PC-9 (cell line): Measurements from ENCODE around the gene ARPC5. TPM values are rescaled to one million over a fixed set of nuclear protein-coding genes. Genes with fewer than 3 reads are reported as not detected.

Source experiments
- BruUV-seq: library from RNA; stranded (reverse); fragments of 400-500 nt; replicated peaks from 2 replicates; lab custom pipeline; 2021; lab: Mats Ljungman, UMichigan
- CTCF ChIA-PET: fragments of 300-600 bp; sonication (Branson Sonifier 250); formaldehyde crosslinking; loops from one replicate; lab custom pipeline; 2022; ENCODE audit warnings: antibody characterized with exemption; lab: Charles Lee
- POLR2A ChIA-PET: fragments of 300-600 bp; sonication (Branson Sonifier 250); formaldehyde crosslinking; loops from one replicate; lab custom pipeline; 2022; ENCODE audit warnings: antibody characterized with exemption; ENCODE audit not compliant: unreplicated experiment; lab: Charles Lee
- DNase-seq, 2 experiments: peaks; one replicate each; pipeline versions ENCODE4 v3.0.0 to v3.0.0-alpha.2; 2015 to 2022; ENCODE audit warnings: mixed read lengths in 1 of 2
- H2AFZ ChIP-seq: fragments of 200-600 bp; sonication (generic); 2 replicates; pipeline ENCODE4 v1.8.1; 2017; ENCODE audit warnings: antibody characterized with exemption
- H3F3A ChIP-seq: fragments of 200-600 bp; sonication (generic); 2 replicates; pipeline ENCODE4 v1.8.1; 2017; ENCODE audit warnings: antibody characterized with exemption, mild to moderate bottlenecking, low read depth; ENCODE audit not compliant: insufficient read depth
- H3K27ac ChIP-seq: fragments of 200-600 bp; sonication (generic); 2 replicates; pipeline ENCODE4 v1.6.1; 2016; ENCODE audit warnings: mixed run types
- H3K27me3 ChIP-seq: fragments of 200-600 bp; sonication (generic); 2 replicates; pipeline ENCODE4 v1.6.1; 2016; ENCODE audit warnings: low read depth, mixed run types; ENCODE audit not compliant: insufficient read depth
- H3K36me3 ChIP-seq: fragments of 200-600 bp; sonication (generic); 2 replicates; pipeline ENCODE4 v1.6.1; 2016; ENCODE audit warnings: low read depth, mixed run types
- H3K4me1 ChIP-seq: fragments of 200-600 bp; sonication (generic); replicated peaks from 2 replicates; pipeline ENCODE4 v1.6.1; 2016; ENCODE audit warnings: mixed run types; ENCODE audit not compliant: insufficient read depth
- H3K4me2 ChIP-seq: fragments of 200-600 bp; sonication (generic); 2 replicates; pipeline ENCODE4 v1.6.1; 2017; ENCODE audit warnings: mixed run types
- H3K4me3 ChIP-seq: fragments of 200-600 bp; sonication (generic); 2 replicates; pipeline ENCODE4 v1.6.1; 2016; ENCODE audit warnings: mixed run types
- H3K79me2 ChIP-seq: fragments of 200-600 bp; sonication (generic); 2 replicates; pipeline ENCODE4 v1.6.1; 2017; ENCODE audit warnings: low read depth, mixed run types
- H3K9me2 ChIP-seq: fragments of 200-600 bp; sonication (generic); 2 replicates; pipeline ENCODE4 v1.8.1; 2017; ENCODE audit warnings: mild to moderate bottlenecking; ENCODE audit not compliant: insufficient read depth
- H3K9me3 ChIP-seq: fragments of 200-600 bp; sonication (generic); 2 replicates; pipeline ENCODE4 v1.8.1; 2016; ENCODE audit warnings: low read depth; ENCODE audit not compliant: insufficient read depth
- H4K20me1 ChIP-seq: fragments of 200-600 bp; sonication (generic); 2 replicates; pipeline ENCODE4 v1.8.1; 2017; ENCODE audit not compliant: insufficient read depth
- EZH2 ChIP-seq: fragments of 200-600 bp; sonication (generic); IDR thresholded peaks from 2 replicates; pipeline ENCODE4 v1.8.0; 2017; ENCODE audit warnings: antibody characterized with exemption, low read depth
- intact Hi-C: fragments of 100-400 bp; cut with micrococcal nuclease; formaldehyde crosslinking; loops from one replicate; pipeline ENCODE4 v1.10.0; 2022; ENCODE audit not compliant: unreplicated experiment
- total RNA-seq: library from RNA; stranded (reverse); gene quantifications from 2 replicates; pipeline ENCODE4 v1.2.3, GENCODE V29; 2021
- TF ChIP-seq, protein P1 (sequence below): fragments of 200-600 bp; sonication (generic); conservative IDR thresholded peaks from 2 replicates; pipeline ENCODE4 v1.6.1; 2017; ENCODE audit warnings: mixed run types, antibody characterized with exemption, mild to moderate bottlenecking, moderate library complexity

Gene ARPC5
- total RNA-seq, 1 experiment from 2014 or later, result 143 TPM

DNA sequence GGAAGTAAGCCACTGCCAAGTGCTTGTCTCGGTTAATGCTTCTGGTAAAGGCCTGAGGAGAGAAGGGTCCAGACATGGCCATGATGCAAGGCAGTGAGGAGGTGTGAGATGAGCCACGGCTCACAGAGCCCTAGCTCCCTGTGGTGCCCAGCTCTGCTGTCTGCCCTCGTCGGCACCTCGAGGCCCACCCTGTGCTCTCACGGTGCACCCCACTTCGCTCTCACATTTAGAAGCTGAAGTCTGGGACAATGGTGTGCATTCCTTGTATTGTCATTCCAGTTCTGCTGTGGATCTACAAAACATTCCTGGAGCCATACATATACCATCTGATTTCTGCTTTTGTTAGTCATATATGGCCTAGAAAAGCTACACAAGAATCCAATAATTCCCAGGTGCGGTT is 48.7 kb downstream of the ARPC5 start:
- peaks cover 6% of the 10 kb centered on the region; the same call in 1 of the 2 replicates for H3F3A ChIP-seq
- no peak overlapping the region for H3K4me3 ChIP-seq
- ChIA-PET POLR2A (no interaction called here), CTCF (no interaction called here)
- intact Hi-C loops, result no loop called here
- TF ChIP-seq EZH2, result no peak
- TF ChIP-seq, protein P1, sequence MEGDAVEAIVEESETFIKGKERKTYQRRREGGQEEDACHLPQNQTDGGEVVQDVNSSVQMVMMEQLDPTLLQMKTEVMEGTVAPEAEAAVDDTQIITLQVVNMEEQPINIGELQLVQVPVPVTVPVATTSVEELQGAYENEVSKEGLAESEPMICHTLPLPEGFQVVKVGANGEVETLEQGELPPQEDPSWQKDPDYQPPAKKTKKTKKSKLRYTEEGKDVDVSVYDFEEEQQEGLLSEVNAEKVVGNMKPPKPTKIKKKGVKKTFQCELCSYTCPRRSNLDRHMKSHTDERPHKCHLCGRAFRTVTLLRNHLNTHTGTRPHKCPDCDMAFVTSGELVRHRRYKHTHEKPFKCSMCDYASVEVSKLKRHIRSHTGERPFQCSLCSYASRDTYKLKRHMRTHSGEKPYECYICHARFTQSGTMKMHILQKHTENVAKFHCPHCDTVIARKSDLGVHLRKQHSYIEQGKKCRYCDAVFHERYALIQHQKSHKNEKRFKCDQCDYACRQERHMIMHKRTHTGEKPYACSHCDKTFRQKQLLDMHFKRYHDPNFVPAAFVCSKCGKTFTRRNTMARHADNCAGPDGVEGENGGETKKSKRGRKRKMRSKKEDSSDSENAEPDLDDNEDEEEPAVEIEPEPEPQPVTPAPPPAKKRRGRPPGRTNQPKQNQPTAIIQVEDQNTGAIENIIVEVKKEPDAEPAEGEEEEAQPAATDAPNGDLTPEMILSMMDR, result no peak
- H3K4me2 ChIP-seq, result no peak overlapping the region
- peak in 1 of 2 experiments; percentile 5 for DNase-seq
- H3K79me2 ChIP-seq, result no peaks in the 10 kb centered on the region
- H2AFZ ChIP-seq, result no peak overlapping the region
- no peaks in the 10 kb centered on the region for H4K20me1 ChIP-seq
- H3K4me1 ChIP-seq, result peaks cover 32% of the 10 kb centered on the region
- no TSS peak for BruUV-seq
- no peaks in the 10 kb centered on the region for H3K9me3 ChIP-seq
- no peaks in the 10 kb centered on the region for H3K36me3 ChIP-seq
- H3K27ac ChIP-seq, result no peak overlapping the region
- H3K9me2 ChIP-seq, result no peaks in the 10 kb centered on the region
- H3K27me3 ChIP-seq, result no peaks in the 10 kb centered on the region

DNA sequence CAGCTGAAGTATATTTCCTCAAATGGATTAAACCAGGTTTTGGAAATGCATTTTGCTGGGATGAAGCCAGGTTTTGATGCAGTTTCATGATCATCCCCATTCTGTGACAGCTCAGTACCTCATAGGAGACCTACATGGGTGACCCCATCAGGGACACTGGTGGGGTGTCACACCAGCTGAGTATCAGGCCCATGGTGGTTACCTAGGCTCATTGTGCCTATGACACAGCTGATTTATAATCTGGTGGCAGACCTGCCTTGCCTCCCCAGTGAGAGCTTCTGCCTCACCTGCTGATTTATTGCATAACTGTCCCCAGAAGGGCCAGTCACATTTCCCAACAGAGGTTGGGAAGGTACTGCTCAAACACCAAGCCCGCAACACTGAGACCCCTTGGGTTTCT is 49.1 kb downstream of the ARPC5 start:
- Histone ChIP-seq H3K9me2 (no peaks in the 10 kb centered on the region), H3K27ac (no peak overlapping the region), H3K79me2 (no peaks in the 10 kb centered on the region), H3K27me3 (no peaks in the 10 kb centered on the region), H3F3A (peaks cover 6% of the 10 kb centered on the region; the same call in 1 of the 2 replicates), H3K4me3 (no peak overlapping the region), H3K36me3 (no peaks in the 10 kb centered on the region), H3K4me1 (peaks cover 30% of the 10 kb centered on the region), H3K4me2 (no peak overlapping the region), H3K9me3 (no peaks in the 10 kb centered on the region), H2AFZ (no peak overlapping the region), H4K20me1 (no peaks in the 10 kb centered on the region)
- TF ChIP-seq EZH2, result no peak
- TF ChIP-seq, protein P1, result no peak
- POLR2A ChIA-PET, result interaction anchor here (0.8 kb wide), 1 partner anchor 13 kb away, joined by 6 read pairs; no protein-coding TSS in a partner anchor
- DNase-seq, result peak in 1 of 2 experiments; percentile 22
- intact Hi-C loops, result no loop called here
- BruUV-seq, result no TSS peak
- CTCF ChIA-PET, result no interaction called here

DNA sequence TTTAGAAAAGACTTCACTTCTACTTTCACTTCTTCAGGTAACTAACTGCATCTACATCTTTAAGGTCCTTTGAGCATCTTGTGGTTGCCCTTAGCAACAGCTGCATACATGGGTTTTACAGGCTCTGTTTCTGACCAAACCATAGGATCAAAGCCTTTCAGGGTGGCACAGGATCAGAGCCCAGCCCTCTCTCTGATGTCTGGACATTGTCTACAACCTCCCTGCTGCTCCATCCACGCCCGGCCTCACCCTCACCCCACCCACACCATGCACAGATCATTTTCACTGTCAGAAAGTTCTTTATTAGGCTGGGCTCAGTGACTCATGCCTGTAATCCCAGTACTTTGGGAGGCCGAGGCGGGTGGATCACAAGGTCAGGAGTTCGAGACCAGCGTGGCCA is 50.5 kb downstream of the ARPC5 start:
- Histone ChIP-seq H2AFZ (no peak overlapping the region), H3K4me3 (no peak overlapping the region), H3K79me2 (no peaks in the 10 kb centered on the region), H3F3A (no peaks in the 10 kb centered on the region), H3K9me2 (no peaks in the 10 kb centered on the region), H3K4me2 (no peak overlapping the region), H4K20me1 (no peaks in the 10 kb centered on the region), H3K27me3 (no peaks in the 10 kb centered on the region), H3K4me1 (peaks cover 15% of the 10 kb centered on the region), H3K36me3 (no peaks in the 10 kb centered on the region), H3K27ac (no peak overlapping the region), H3K9me3 (no peaks in the 10 kb centered on the region)
- DNase-seq, result peak in 1 of 2 experiments; percentile 33
- no TSS peak for BruUV-seq
- POLR2A ChIA-PET, result no interaction called here
- TF ChIP-seq EZH2, result no peak
- TF ChIP-seq, protein P1, result no peak
- intact Hi-C loops, result no loop called here
- CTCF ChIA-PET, result no interaction called here
